H1 (cell line): ENCODE results near the gene RUNX1. TPM values are rescaled to one million over a fixed set of nuclear protein-coding genes. Genes with fewer than 3 reads are reported as not detected.

Experiments
- CTCF ChIA-PET: fragments of 300-600 bp; sonication (Branson Sonifier 250); formaldehyde crosslinking; loops from one replicate; lab custom pipeline; 2021; ENCODE audit not compliant: partially characterized antibody; lab: Charles Lee
- POLR2A ChIA-PET: fragments of 300-600 bp; sonication (Branson Sonifier 250); formaldehyde crosslinking; loops from one replicate; lab custom pipeline; 2021; ENCODE audit warnings: inconsistent platforms; ENCODE audit not compliant: partially characterized antibody; lab: Charles Lee
- DNase-seq, 2 experiments: peaks; one replicate each; pipeline versions ENCODE4 v3.0.0 to v3.0.0-alpha.2; 2010 to 2022; ENCODE audit warnings: low spot score in 2 of 2, low read depth in 1 of 2, mixed read lengths in 1 of 2
- FAIRE-seq: peaks from 2 replicates; lab custom pipeline; 2011; peaks lifted over from hg19 to GRCh38; lab: Jason Lieb, UNC
- H2AFZ ChIP-seq: 2 replicates; pipeline ENCODE4 v1.8.1; 2012; ENCODE audit warnings: low read length, inconsistent platforms
- H2AK5ac ChIP-seq: 2 replicates; pipeline ENCODE4 v1.6.1; 2013; ENCODE audit warnings: low read depth, low read length
- H2BK120ac ChIP-seq: replicated peaks from 2 replicates; pipeline ENCODE3; 2013; ENCODE audit warnings: low read depth, low read length, inconsistent platforms
- H2BK12ac ChIP-seq: 2 replicates; pipeline ENCODE4 v1.6.1; 2013; ENCODE audit warnings: low read depth, low read length
- H2BK15ac ChIP-seq: 2 replicates; pipeline ENCODE4 v1.6.1; 2013; ENCODE audit warnings: low read length
- H2BK20ac ChIP-seq: 2 replicates; pipeline ENCODE4 v1.6.1; 2013; ENCODE audit warnings: low read length
- H2BK5ac ChIP-seq: 2 replicates; pipeline ENCODE4 v1.6.1; 2013; ENCODE audit warnings: low read depth, low read length
- H3K14ac ChIP-seq: 2 replicates; pipeline ENCODE4 v1.6.1; 2013; ENCODE audit warnings: inconsistent platforms; ENCODE audit not compliant: insufficient read length
- H3K18ac ChIP-seq: 2 replicates; pipeline ENCODE4 v1.6.1; 2013; ENCODE audit warnings: low read length; ENCODE audit errors: extremely low read depth
- H3K23ac ChIP-seq: 2 replicates; pipeline ENCODE4 v1.6.1; 2013; ENCODE audit warnings: inconsistent platforms; ENCODE audit not compliant: insufficient read length
- H3K23me2 ChIP-seq: 2 replicates; pipeline ENCODE4 v1.6.1; 2013; ENCODE audit warnings: low read depth, low read length
- H3K27ac ChIP-seq: 2 replicates; pipeline ENCODE4 v1.6.1; 2011; ENCODE audit warnings: low read depth, low read length, inconsistent platforms
- H3K27me3 ChIP-seq, 4 experiments: replicated peaks in 1 of 4; 1 replicate in 1 of 4; 2 replicates in 3 of 4; pipeline versions ENCODE4 v1.6.1 to v1.8.1; 2011 to 2013; ENCODE audit warnings: low read length in 3 of 4, mild to moderate bottlenecking in 3 of 4, inconsistent platforms in 2 of 4, mixed read lengths in 2 of 4, moderate library complexity in 1 of 4; ENCODE audit not compliant: control insufficient read depth in 3 of 4, insufficient read depth in 3 of 4; ENCODE audit errors: extremely low read depth in 1 of 4
- H3K36me3 ChIP-seq, 4 experiments: 2 replicates each; pipeline versions ENCODE4 v1.6.1 to v1.8.1; 2011 to 2013; ENCODE audit warnings: mild to moderate bottlenecking in 4 of 4, low read length in 3 of 4, moderate library complexity in 2 of 4, control low read depth in 1 of 4, inconsistent platforms in 1 of 4; ENCODE audit not compliant: insufficient read depth in 4 of 4, control insufficient read depth in 2 of 4
- H3K4ac ChIP-seq: replicated peaks from 2 replicates; pipeline ENCODE3; 2013; ENCODE audit warnings: low read length, low read depth, mixed read lengths, inconsistent platforms; ENCODE audit not compliant: insufficient read length
- H3K4me1 ChIP-seq, 4 experiments: replicated peaks in 1 of 4; 1 replicate in 1 of 4; 2 replicates in 3 of 4; pipeline versions ENCODE4 v1.6.1 to v1.8.1; 2011 to 2013; ENCODE audit warnings: low read length in 3 of 4, inconsistent platforms in 2 of 4, mixed read lengths in 1 of 4; ENCODE audit not compliant: insufficient read depth in 4 of 4, control insufficient read depth in 3 of 4
- H3K4me2 ChIP-seq, 2 experiments: 2 replicates each; pipeline versions ENCODE4 v1.6.1 to v1.8.1; 2011 to 2013; ENCODE audit warnings: low read depth in 2 of 2, low read length in 2 of 2, control low read depth in 1 of 2, inconsistent platforms in 1 of 2, mild to moderate bottlenecking in 1 of 2; ENCODE audit not compliant: insufficient read depth in 1 of 2
- H3K4me3 ChIP-seq, 4 experiments: fragments of 200-600, 300-600 bp in 1 of 4; sonication (generic), shearing (Covaris generic), sonication (Bioruptor Twin) in 1 of 4; 2 replicates each; pipeline versions ENCODE4 v1.5.1 to v1.8.1; 2011 to 2016; ENCODE audit warnings: low read length in 4 of 4, low read depth in 3 of 4, control low read depth in 2 of 4, inconsistent platforms in 2 of 4, mild to moderate bottlenecking in 2 of 4, mixed read lengths in 1 of 4, moderate library complexity in 1 of 4; ENCODE audit not compliant: insufficient read depth in 2 of 4; ENCODE audit errors: extremely low read depth in 1 of 4
- H3K56ac ChIP-seq: replicated peaks from 2 replicates; pipeline ENCODE3; 2013; ENCODE audit warnings: low read depth, mild to moderate bottlenecking, mixed read lengths, low read length, inconsistent platforms; ENCODE audit not compliant: insufficient read length
- H3K79me1 ChIP-seq: 2 replicates; pipeline ENCODE4 v1.6.1; 2013; ENCODE audit warnings: low read depth, low read length, control low read depth
- H3K79me2 ChIP-seq, 2 experiments: 2 replicates each; pipeline versions ENCODE4 v1.6.1 to v1.8.1; 2012 to 2013; ENCODE audit warnings: low read length in 2 of 2, mild to moderate bottlenecking in 2 of 2, inconsistent platforms in 1 of 2; ENCODE audit not compliant: insufficient read depth in 2 of 2, control insufficient read depth in 1 of 2
- H3K9ac ChIP-seq, 4 experiments: replicated peaks in 1 of 4; 1 replicate in 1 of 4; 2 replicates in 3 of 4; pipeline versions ENCODE4 v1.6.1 to v1.8.1; 2011 to 2013; ENCODE audit warnings: low read depth in 3 of 4, low read length in 3 of 4, control low read depth in 2 of 4, mild to moderate bottlenecking in 2 of 4, moderate library complexity in 2 of 4, inconsistent platforms in 1 of 4; ENCODE audit errors: extremely low read depth in 1 of 4
- H3K9me3 ChIP-seq, 2 experiments: 2 replicates each; pipeline versions ENCODE4 v1.6.1 to v1.8.1; 2012 to 2013; ENCODE audit warnings: mild to moderate bottlenecking in 2 of 2, moderate library complexity in 2 of 2, control low read depth in 1 of 2, inconsistent platforms in 1 of 2, low read depth in 1 of 2, low read length in 1 of 2, mixed read lengths in 1 of 2; ENCODE audit not compliant: insufficient read depth in 2 of 2
- H4K20me1 ChIP-seq, 2 experiments: replicated peaks in 1 of 2; 2 replicates each; pipeline versions ENCODE3 to v1.8.1; 2011 to 2013; ENCODE audit warnings: inconsistent platforms in 2 of 2, low read length in 2 of 2, mild to moderate bottlenecking in 1 of 2; ENCODE audit not compliant: insufficient read depth in 2 of 2, control insufficient read depth in 1 of 2
- H4K5ac ChIP-seq: 2 replicates; pipeline ENCODE4 v1.6.1; 2013; ENCODE audit warnings: low read length, low read depth, mixed read lengths, inconsistent platforms; ENCODE audit not compliant: insufficient read length
- H4K8ac ChIP-seq: 2 replicates; pipeline ENCODE4 v1.8.0; 2013; ENCODE audit warnings: mild to moderate bottlenecking, moderate library complexity, low read length, inconsistent platforms; ENCODE audit not compliant: insufficient read depth; ENCODE audit errors: extremely low read depth
- H4K91ac ChIP-seq: replicated peaks from 2 replicates; pipeline ENCODE3; 2013; ENCODE audit warnings: low read length, mixed read lengths, inconsistent platforms; ENCODE audit not compliant: insufficient read length
- ASH2L ChIP-seq: fragments of 200-600, 300-600 bp; sonication (generic); IDR thresholded peaks from one replicate; pipeline ENCODE4 v1.7.1; 2017; ENCODE audit warnings: low read length
- BCL11A ChIP-seq, 2 experiments: IDR thresholded peaks; one replicate each; pipeline ENCODE4 v1.6.1; 2011; ENCODE audit warnings: low read depth in 2 of 2, low read length in 2 of 2, mild to moderate bottlenecking in 2 of 2
- BRCA1 ChIP-seq: IDR thresholded peaks from 2 replicates; pipeline ENCODE4 v1.6.1; 2012; ENCODE audit warnings: low read depth, low read length, improper control_type of control experiment
- EP300 ChIP-seq, 2 experiments: IDR thresholded peaks; 1 replicate in 1 of 2; 2 replicates in 1 of 2; pipeline ENCODE4 v1.6.1; 2011 to 2012; ENCODE audit warnings: low read depth in 2 of 2, low read length in 2 of 2, mild to moderate bottlenecking in 2 of 2, borderline replicate concordance in 1 of 2, inconsistent platforms in 1 of 2, moderate library complexity in 1 of 2
- EZH2 ChIP-seq: fragments of 200-600 bp; sonication (generic); IDR thresholded peaks from 2 replicates; pipeline ENCODE4 v1.7.1; 2012; ENCODE audit warnings: low read depth, mild to moderate bottlenecking, moderate library complexity, low read length, inconsistent platforms; ENCODE audit not compliant: severe bottlenecking
- FOSL1 ChIP-seq: IDR thresholded peaks from 2 replicates; pipeline ENCODE4 v1.6.1; 2011; ENCODE audit warnings: mild to moderate bottlenecking, low read depth, low read length, moderate library complexity; ENCODE audit not compliant: insufficient read depth
- GABPA ChIP-seq: IDR thresholded peaks from 2 replicates; pipeline ENCODE4 v1.6.1; 2011; ENCODE audit warnings: mild to moderate bottlenecking, low read length, moderate library complexity, borderline replicate concordance; ENCODE audit not compliant: insufficient read depth
- KDM1A ChIP-seq: fragments of 200-600, 300-600 bp; sonication (generic); IDR thresholded peaks from 2 replicates; pipeline ENCODE4 v1.7.1; 2016; ENCODE audit warnings: mild to moderate bottlenecking, low read length, borderline replicate concordance
- KDM4A ChIP-seq: IDR thresholded peaks from one replicate; pipeline ENCODE4 v1.7.1; 2012; ENCODE audit warnings: low read depth, mild to moderate bottlenecking, moderate library complexity, low read length, inconsistent platforms; ENCODE audit not compliant: severe bottlenecking
- KDM5A ChIP-seq: fragments of 200-600 bp; IDR thresholded peaks from 2 replicates; pipeline ENCODE4 v1.7.1; 2012; ENCODE audit warnings: mild to moderate bottlenecking, low read length, inconsistent platforms, mixed read lengths
- POU5F1 ChIP-seq: IDR thresholded peaks from 2 replicates; pipeline ENCODE4 v1.6.1; 2011; ENCODE audit warnings: low read depth, mild to moderate bottlenecking, low read length, moderate library complexity
- RBBP5 ChIP-seq: IDR thresholded peaks from 2 replicates; pipeline ENCODE4 v1.7.1; 2012; ENCODE audit warnings: low read depth, mild to moderate bottlenecking, inconsistent platforms, low read length, moderate library complexity, borderline replicate concordance
- SP1 ChIP-seq: IDR thresholded peaks from 2 replicates; pipeline ENCODE4 v1.6.1; 2011; ENCODE audit warnings: low read depth, low read length
- TEAD4 ChIP-seq: IDR thresholded peaks from 2 replicates; pipeline ENCODE4 v1.6.1; 2012; ENCODE audit warnings: low read depth, low read length, inconsistent platforms, mixed read lengths
- WGBS, 2 experiments: shearing (Covaris generic) in 1 of 2; methylation state at CpG; one replicate each; pipeline versions ENCODE4 v1.1.6 to v1.1.7; 2013 to 2015; ENCODE audit warnings: low lambda C conversion rate in 2 of 2, mixed read lengths in 2 of 2, inconsistent platforms in 1 of 2, low coverage in 1 of 2, missing lambda C conversion rate in 1 of 2; ENCODE audit not compliant: insufficient replicate concordance in 2 of 2, insufficient coverage in 1 of 2, insufficient read length in 1 of 2; ENCODE audit errors: extremely low coverage in 1 of 2, missing lambda C conversion rate in 1 of 2; 5-methylcytosine and 5-hydroxymethylcytosine counted together
- polyA plus RNA-seq, 7 experiments: library from polyadenylated mRNA; depleted of rRNA in 3 of 7; stranded (reverse) in 5 of 7; unstranded in 2 of 7; fragments of >200 nt in 5 of 7; fragments of 200-250 nt in 2 of 7; gene quantifications; 1 replicate in 5 of 7; 2 replicates in 1 of 7; 4 replicates in 1 of 7; pipeline versions ENCODE4 v1.2.1 to v1.2.3, GENCODE V29; 2011 to 2013; ENCODE audit warnings: missing spikeins in 2 of 7, mixed read lengths in 2 of 7
- total RNA-seq: library from RNA; stranded (reverse); fragmentation: NEBNext Ultra II Directional; extraction: Animal tissue kit (Norgen Biotek cat#: 25700); gene quantifications from 2 replicates; pipeline ENCODE4 v1.2.1, GENCODE V29; 2021
- TF ChIP-seq, protein P1 (sequence below): IDR thresholded peaks from 2 replicates; pipeline ENCODE4 v1.6.1; 2011; ENCODE audit warnings: low read depth, mild to moderate bottlenecking, low read length; ENCODE audit not compliant: insufficient read depth

RUNX1 gene
- total and polyA plus RNA-seq, 2 of the 8 experiments (the other 6 are each of a cell fraction or from before 2014, with no cell fraction given): 0.20 to 0.60 TPM

DNA sequence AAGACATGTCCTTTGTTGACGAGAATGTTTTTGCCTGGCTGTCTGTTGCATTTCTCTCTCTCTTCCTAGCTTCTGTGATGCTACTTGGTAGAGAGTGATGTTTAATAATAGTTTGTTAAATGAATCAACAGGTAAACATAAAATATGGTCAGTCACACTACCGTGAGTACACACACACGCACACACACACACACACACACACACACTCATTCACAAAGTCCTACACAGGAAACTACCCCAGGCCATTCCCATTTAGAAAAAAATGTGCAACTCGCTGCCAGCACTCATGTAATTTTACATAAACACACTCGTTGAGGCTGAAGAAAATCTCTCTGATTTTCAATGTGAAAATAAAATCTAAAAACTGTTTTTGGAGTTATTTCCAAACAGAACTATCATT lies 38.7 kb downstream of the RUNX1 start:
- H3K79me1 ChIP-seq: no peaks in the 10 kb centered on the region
- no peak for FAIRE-seq
- H4K5ac ChIP-seq: no peak overlapping the region
- no peak overlapping the region for H2AFZ ChIP-seq
- no peaks in the 10 kb centered on the region for H3K27me3 ChIP-seq
- no peak for DNase-seq
- H3K4me3 ChIP-seq: no peak overlapping the region
- H3K9me3 ChIP-seq: no peaks in the 10 kb centered on the region
- no peak overlapping the region for H4K8ac ChIP-seq
- H2BK5ac ChIP-seq: no peak overlapping the region
- H4K20me1 ChIP-seq: no peaks in the 10 kb centered on the region
- H3K4me2 ChIP-seq: no peak overlapping the region
- H2BK120ac ChIP-seq: no peak overlapping the region
- no peak overlapping the region for H3K14ac ChIP-seq
- no peak overlapping the region for H3K18ac ChIP-seq
- H2BK20ac ChIP-seq: no peak overlapping the region
- no peak overlapping the region for H3K27ac ChIP-seq
- no peak overlapping the region for H2BK12ac ChIP-seq
- H2AK5ac ChIP-seq: no peak overlapping the region
- no peak overlapping the region for H3K56ac ChIP-seq
- no peaks in the 10 kb centered on the region for H3K79me2 ChIP-seq
- H3K9ac ChIP-seq: no peak overlapping the region
- H4K91ac ChIP-seq: no peak overlapping the region
- H3K23ac ChIP-seq: no peak overlapping the region
- POLR2A ChIA-PET: no interaction called here
- CTCF ChIA-PET: no interaction called here
- H3K4ac ChIP-seq: no peak overlapping the region
- H2BK15ac ChIP-seq: no peak overlapping the region
- no peaks in the 10 kb centered on the region for H3K36me3 ChIP-seq
- no peaks in the 10 kb centered on the region for H3K23me2 ChIP-seq
- no peaks in the 10 kb centered on the region for H3K4me1 ChIP-seq
- WGBS, 2 experiments: 87% methylated on average over 5 of the region's 5 CpGs; no CpG with 5 or more reads in 1 of the 2 experiments
- no peak for TF ChIP-seq BCL11A (IDR thresholded peaks at IDR 0.05; ENCODE audit: low read depth in 2 of 2, low read length in 2 of 2)
- TF ChIP-seq EZH2: no peak
- TF ChIP-seq SP1: no peak
- no peak for TF ChIP-seq KDM4A
- no peak for TF ChIP-seq EP300 (IDR thresholded peaks at IDR 0.05; ENCODE audit: borderline replicate concordance in 1 of 2, low read depth in 2 of 2, low read length in 2 of 2)
- no peak for TF ChIP-seq ASH2L
- no peak for TF ChIP-seq RBBP5
- no peak for TF ChIP-seq GABPA
- no peak for TF ChIP-seq KDM1A
- TF ChIP-seq BRCA1: no peak
- no peak for TF ChIP-seq FOSL1
- no peak for TF ChIP-seq POU5F1
- TF ChIP-seq KDM5A: no peak
- no peak for TF ChIP-seq TEAD4
- TF ChIP-seq, protein P1, sequence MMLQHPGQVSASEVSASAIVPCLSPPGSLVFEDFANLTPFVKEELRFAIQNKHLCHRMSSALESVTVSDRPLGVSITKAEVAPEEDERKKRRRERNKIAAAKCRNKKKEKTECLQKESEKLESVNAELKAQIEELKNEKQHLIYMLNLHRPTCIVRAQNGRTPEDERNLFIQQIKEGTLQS: no peak
